HepG2 (cell line): ENCODE measurements around the gene MXI1. TPM values are rescaled to one million over a fixed set of nuclear protein-coding genes. Genes with fewer than 3 reads are reported as not detected.

Experiments
- HNRNPK ChIP-seq: fragments of 200-400 bp; formaldehyde crosslinking; IDR thresholded peaks from 2 replicates; pipeline ENCODE4 v1.6.1; 2018; ENCODE audit warnings: low read length, low read depth, moderate library complexity, mild to moderate bottlenecking; ENCODE audit not compliant: poor library complexity, severe bottlenecking
- JARID2 ChIP-seq: sonication (generic); formaldehyde crosslinking; IDR thresholded peaks from 2 replicates; pipeline ENCODE4 v1.8.1; 2023; ENCODE audit warnings: missing genetic modification reagents, inconsistent platforms; ENCODE audit not compliant: insufficient replicate concordance
- MIER3 ChIP-seq: IDR thresholded peaks from 2 replicates; pipeline ENCODE4 v1.6.1; 2016; ENCODE audit warnings: missing compliant biosample characterization, borderline replicate concordance
- MYC ChIP-seq: sonication (generic); formaldehyde crosslinking; IDR thresholded peaks from 2 replicates; pipeline ENCODE4 v1.9.0; 2021; ENCODE audit warnings: missing genetic modification reagents, borderline replicate concordance
- NPAS2 ChIP-seq: sonication (generic); formaldehyde crosslinking; IDR thresholded peaks from 2 replicates; pipeline ENCODE4 v1.8.0; 2022; ENCODE audit warnings: mild to moderate bottlenecking, missing genetic modification reagents, borderline replicate concordance
- PHF8 ChIP-seq: sonication (generic); formaldehyde crosslinking; IDR thresholded peaks from 2 replicates; pipeline ENCODE4 v1.5.0; 2020; ENCODE audit warnings: missing genetic modification reagents
- RBFOX2 ChIP-seq: fragments of 200-400 bp; formaldehyde crosslinking; IDR thresholded peaks from 2 replicates; pipeline ENCODE4 v1.6.1; 2017; ENCODE audit warnings: low read depth, mild to moderate bottlenecking, low read length
- RBM39 ChIP-seq: fragments of 200-400 bp; formaldehyde crosslinking; IDR thresholded peaks from one replicate; pipeline ENCODE4 v1.6.1; 2018; ENCODE audit warnings: antibody characterized with exemption, mild to moderate bottlenecking, low read depth, low read length; ENCODE audit not compliant: poor library complexity, severe bottlenecking
- RNF2 ChIP-seq: fragments of 450-650 bp; conservative IDR thresholded peaks from 2 replicates; pipeline ENCODE4 v1.6.1; 2016; ENCODE audit warnings: low read depth
- RORA ChIP-seq: sonication (generic); formaldehyde crosslinking; IDR thresholded peaks from 2 replicates; pipeline ENCODE4 v1.5.0; 2020; ENCODE audit warnings: mild to moderate bottlenecking, missing genetic modification reagents, moderate library complexity
- SNRNP70 ChIP-seq: fragments of 200-400 bp; formaldehyde crosslinking; IDR thresholded peaks from 2 replicates; pipeline ENCODE4 v1.6.1; 2017; ENCODE audit warnings: mild to moderate bottlenecking, low read depth, low read length, moderate library complexity
- TBP ChIP-seq: sonication (generic); formaldehyde crosslinking; IDR thresholded peaks from 2 replicates; pipeline ENCODE4 v1.5.0; 2020; ENCODE audit warnings: missing genetic modification reagents
- TEF ChIP-seq: sonication (generic); formaldehyde crosslinking; IDR thresholded peaks from 2 replicates; pipeline ENCODE4 v1.5.0; 2020; ENCODE audit warnings: missing genetic modification reagents
- ZBTB38 ChIP-seq: sonication (generic); formaldehyde crosslinking; IDR thresholded peaks from 2 replicates; pipeline ENCODE4 v1.5.1; 2020; ENCODE audit warnings: mild to moderate bottlenecking, missing genetic modification reagents
- ZFP62 ChIP-seq: sonication (generic); formaldehyde crosslinking; IDR thresholded peaks from 2 replicates; pipeline ENCODE4 v1.4.0; 2020; ENCODE audit warnings: missing genetic modification reagents
- ZNF142 ChIP-seq: sonication (generic); formaldehyde crosslinking; IDR thresholded peaks from 2 replicates; pipeline ENCODE4 v1.4.0; 2020; ENCODE audit warnings: missing genetic modification reagents
- ZNF20 ChIP-seq: sonication (generic); formaldehyde crosslinking; IDR thresholded peaks from 2 replicates; pipeline ENCODE4 v1.4.0; 2020; ENCODE audit warnings: mild to moderate bottlenecking, moderate library complexity, missing genetic modification reagents
- ZNF343 ChIP-seq: sonication (generic); formaldehyde crosslinking; IDR thresholded peaks from 2 replicates; pipeline ENCODE4 v1.4.0; 2020; ENCODE audit warnings: mild to moderate bottlenecking, missing genetic modification reagents
- ZNF512B ChIP-seq: sonication (generic); formaldehyde crosslinking; IDR thresholded peaks from 2 replicates; pipeline ENCODE4 v1.5.1; 2020; ENCODE audit warnings: missing genetic modification reagents, mild to moderate bottlenecking, borderline replicate concordance
- ZNF660 ChIP-seq: sonication (generic); formaldehyde crosslinking; IDR thresholded peaks from 2 replicates; pipeline ENCODE4 v1.5.1; 2020; ENCODE audit warnings: mild to moderate bottlenecking, low read depth, missing genetic modification reagents, borderline replicate concordance
- polyA plus RNA-seq, 8 experiments: library from polyadenylated mRNA; depleted of rRNA in 3 of 8; stranded (reverse) in 7 of 8; unstranded in 1 of 8; fragments of >200 nt; fragmentation: Illumina TruSeq in 4 of 8; extraction: Trizol in 4 of 8; gene quantifications; 2 replicates each; pipeline versions ENCODE4 v1.2.1 to v1.2.3, GENCODE V29; 2011 to 2016; ENCODE audit warnings: low read depth in 4 of 8, missing spikeins in 1 of 8, mixed read lengths in 1 of 8; ENCODE audit not compliant: insufficient read depth in 1 of 8
- total RNA-seq, 5 experiments: library from RNA; depleted of rRNA; stranded (reverse); fragments of >200 nt; fragmentation: Illumina TruSeq; extraction: Trizol; gene quantifications; 2 replicates each; pipeline ENCODE4 v1.2.3, GENCODE V29; 2016; ENCODE audit warnings: low read depth in 1 of 5

Gene MXI1
- total and polyA plus RNA-seq, 2 of the 13 experiments (the other 11 are each of a cell fraction or from before 2014, with no cell fraction given): 6.6 to 22.0 TPM

GRCh38 chr10:110210674-110211464, 3.5 kb downstream of the MXI1 start (continued):
- TF ChIP-seq ZNF142 (CRISPR knock-in tag) (no peak), TBP (CRISPR knock-in tag) (no peak), ZBTB38 (CRISPR knock-in tag) (no peak), HNRNPK (no peak), PHF8 (CRISPR knock-in tag) (peak; percentile 46; the same call in 1 of the 2 replicates), ZFP62 (CRISPR knock-in tag) (no peak), RBM39 (no peak), SNRNP70 (no peak), ZNF20 (no peak), RORA (no peak), ZNF512B (CRISPR knock-in tag) (no peak), ZNF660 (CRISPR knock-in tag) (no peak), MYC (CRISPR knock-in tag) (peak; percentile 79), RNF2 (0 out of 2 replicates have a peak, but pooled peaks have one; percentile 25), NPAS2 (CRISPR knock-in tag) (no peak), ZNF343 (no peak), TEF (CRISPR knock-in tag) (no peak), RBFOX2 (peak; percentile 84), JARID2 (CRISPR knock-in tag) (no peak), MIER3 (CRISPR knock-in tag) (peak; percentile 53; the same call in 1 of the 2 replicates)
